Activated naive CD8-positive, alpha-beta T cell treated with anti-CD3 and anti-CD28 coated beads for 36 hours (primary cell): ENCODE measurements around the gene MACROD2. TPM values are rescaled to one million over a fixed set of nuclear protein-coding genes. Genes with fewer than 3 reads are reported as not detected.
"Not testable (repeated sequence)": the region's sequence is repeated elsewhere in the genome, so short reads cannot be mapped to it uniquely, and the experiment has no call there.

Experiments used
- DNase-seq: peaks from one replicate; pipeline ENCODE4 v3.0.0; 2021
- H3K27ac Mint-ChIP-seq: one replicate; pipeline ENCODE4 v1.8.0; 2022; ENCODE audit warnings: mild to moderate bottlenecking, moderate library complexity, mixed read lengths
- H3K27me3 Mint-ChIP-seq: one replicate; pipeline ENCODE4 v1.8.0; 2022; ENCODE audit warnings: mild to moderate bottlenecking, mixed read lengths
- H3K36me3 Mint-ChIP-seq: one replicate; pipeline ENCODE4 v1.8.0; 2021; ENCODE audit warnings: mild to moderate bottlenecking, mixed read lengths
- H3K4me1 Mint-ChIP-seq: one replicate; pipeline ENCODE4 v1.8.0; 2021; ENCODE audit warnings: mixed read lengths
- H3K4me3 Mint-ChIP-seq: one replicate; pipeline ENCODE4 v1.8.0; 2022; ENCODE audit warnings: mild to moderate bottlenecking, moderate library complexity, mixed read lengths
- H3K9me3 Mint-ChIP-seq: one replicate; pipeline ENCODE4 v1.8.0; 2022; ENCODE audit warnings: mixed read lengths
- total RNA-seq, 2 experiments: library from RNA; stranded (reverse); gene quantifications; one replicate each; pipeline ENCODE4 v1.2.3, GENCODE V29; 2021

The MACROD2 gene
- total RNA-seq = under 1 TPM; 0.12 to 0.14 TPM

- peak; percentile 67 for DNase-seq
- Mint-ChIP-seq H3K27me3 (peaks cover 48% of the 10 kb centered on the region), H3K4me1 (peaks cover 2% of the 10 kb centered on the region), H3K9me3 (peaks cover 7% of the 10 kb centered on the region), H3K36me3 (no peaks in the 10 kb centered on the region), H3K4me3 (peak within 1 kb of the TSS; percentile 59), H3K27ac (no peak within 1 kb of the TSS)
Observed at GRCh38 chr20:13995086-13995665, at the start of gene MACROD2. TSS of gene MACROD2 (plus strand) at chr20:13995516.

- Mint-ChIP-seq H3K27me3 (peaks cover 3% of the 10 kb centered on the region), H3K27ac (no peak overlapping the region), H3K9me3 (peaks cover 1% of the 10 kb centered on the region), H3K4me3 (no peak overlapping the region), H3K36me3 (no peaks in the 10 kb centered on the region), H3K4me1 (no peaks in the 10 kb centered on the region)
- no peak for DNase-seq
Observed at GRCh38 chr20:13947719-13948118, 47.6 kb upstream of the MACROD2 start.

DNA sequence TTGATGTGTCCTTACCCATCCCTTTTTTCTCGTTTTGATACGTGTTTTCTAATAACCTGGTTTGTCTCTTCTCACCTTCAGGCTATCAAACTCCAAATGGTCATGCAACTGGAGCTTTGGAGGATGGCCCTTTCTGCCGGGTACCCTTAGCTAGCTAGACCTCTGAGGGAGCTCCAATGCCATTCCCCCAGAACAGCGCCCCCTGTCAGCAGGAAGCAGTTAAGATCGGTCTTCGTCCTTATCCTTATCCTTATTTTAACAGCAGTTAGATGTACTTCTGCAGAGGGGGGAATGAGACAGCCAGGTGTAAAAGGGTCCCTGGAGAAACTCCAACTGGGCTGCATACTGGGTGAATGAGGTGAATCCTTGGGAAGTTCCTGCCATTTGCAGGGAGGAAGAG is 42.1 kb upstream of the MACROD2 start:
- Mint-ChIP-seq H3K9me3 (peaks cover 3% of the 10 kb centered on the region), H3K27ac (no peak overlapping the region), H3K4me1 (no peaks in the 10 kb centered on the region), H3K4me3 (no peak overlapping the region), H3K27me3 (peaks cover 5% of the 10 kb centered on the region), H3K36me3 (no peaks in the 10 kb centered on the region)
- no peak for DNase-seq

DNA sequence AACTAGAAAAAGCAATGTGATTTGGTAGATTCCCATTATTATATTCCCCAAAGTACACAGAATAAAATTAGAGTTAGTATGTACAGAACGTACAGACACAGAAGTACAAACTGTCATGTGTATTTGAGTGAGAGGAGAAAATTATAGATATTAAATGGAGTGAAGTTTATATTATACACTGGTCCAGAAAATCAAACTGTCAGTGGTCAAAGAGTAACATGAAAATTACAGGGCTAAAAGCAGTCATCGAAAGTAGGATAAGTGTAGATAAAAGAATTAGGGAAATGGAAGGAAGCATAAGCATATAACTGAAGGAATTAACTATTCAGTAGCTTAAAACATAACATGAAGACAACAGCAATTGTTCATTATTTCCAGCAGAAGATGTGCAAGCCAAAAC is 35.2 kb upstream of the MACROD2 start:
- no peak for DNase-seq
- H3K4me3 Mint-ChIP-seq = no peak overlapping the region
- H3K27ac Mint-ChIP-seq = no peak overlapping the region
- H3K27me3 Mint-ChIP-seq = no peaks in the 10 kb centered on the region
- no peaks in the 10 kb centered on the region for H3K36me3 Mint-ChIP-seq
- H3K9me3 Mint-ChIP-seq = no peaks in the 10 kb centered on the region
- H3K4me1 Mint-ChIP-seq = no peaks in the 10 kb centered on the region

DNA sequence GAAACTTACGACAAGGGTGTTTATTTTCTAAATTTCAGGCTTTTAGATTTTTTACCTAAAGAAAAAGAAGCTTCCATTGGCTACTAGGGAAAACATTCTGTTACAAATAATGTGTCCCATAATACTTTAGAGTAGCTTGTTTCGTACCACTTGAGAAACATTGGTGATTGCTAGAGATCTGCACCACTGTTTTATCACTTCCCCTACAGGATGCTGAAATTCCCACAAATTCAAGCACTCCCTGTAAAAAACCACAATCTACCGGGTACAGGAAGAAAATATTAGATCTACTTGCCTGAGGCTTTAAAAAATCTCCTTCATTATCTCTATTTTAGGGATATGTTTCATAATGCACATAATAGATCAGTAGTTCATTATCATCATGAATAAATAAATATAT is 34.8 kb upstream of the MACROD2 start:
- H3K4me3 Mint-ChIP-seq = no peak overlapping the region
- H3K4me1 Mint-ChIP-seq = no peaks in the 10 kb centered on the region
- H3K27ac Mint-ChIP-seq = no peak overlapping the region
- H3K27me3 Mint-ChIP-seq = no peaks in the 10 kb centered on the region
- DNase-seq = no peak
- H3K9me3 Mint-ChIP-seq = no peaks in the 10 kb centered on the region
- H3K36me3 Mint-ChIP-seq = no peaks in the 10 kb centered on the region

DNA sequence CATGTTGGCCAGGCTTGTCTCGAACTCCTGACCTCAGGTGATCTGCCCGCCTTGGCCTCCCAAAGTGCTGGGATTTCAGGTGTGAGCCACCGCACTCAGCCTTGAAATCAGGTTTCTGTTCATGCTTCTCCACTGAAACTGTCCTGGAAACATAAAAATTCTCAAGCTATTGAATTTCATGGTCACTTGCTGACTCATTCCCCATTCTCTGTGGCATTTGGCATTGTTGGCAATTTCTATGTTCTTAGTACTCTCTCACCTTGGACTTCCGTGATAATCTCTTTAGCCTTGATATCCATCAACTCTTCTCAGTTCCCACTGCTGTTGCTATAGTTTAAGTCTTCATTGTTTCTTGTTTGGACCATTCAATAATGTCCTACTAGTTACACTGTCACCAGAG is 11.1 kb upstream of the MACROD2 start:
- DNase-seq = no peak
- Mint-ChIP-seq H3K27me3 (peaks cover 2% of the 10 kb centered on the region), H3K9me3 (peaks cover 5% of the 10 kb centered on the region), H3K36me3 (no peaks in the 10 kb centered on the region), H3K27ac (no peak overlapping the region), H3K4me1 (no peaks in the 10 kb centered on the region), H3K4me3 (no peak overlapping the region)

DNA sequence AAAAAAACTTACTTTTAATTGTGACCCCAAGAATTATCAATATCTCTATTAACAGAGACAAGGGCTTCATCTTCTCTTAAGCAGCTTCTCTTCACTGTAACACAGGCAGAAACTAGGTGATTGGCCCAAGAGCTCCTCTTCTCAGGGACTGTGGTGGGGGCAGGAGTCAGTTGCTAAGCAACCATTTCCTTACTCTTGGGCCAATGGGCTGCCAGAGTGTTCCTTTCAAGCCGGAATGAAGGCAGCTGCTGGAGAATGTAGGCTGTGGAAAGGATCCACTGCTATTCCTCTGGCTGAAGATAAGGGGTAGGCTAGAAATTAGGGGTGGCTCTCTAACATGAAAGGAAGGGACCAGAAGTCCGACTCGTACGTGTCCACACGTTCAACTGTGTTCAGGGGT is 4.9 kb upstream of the MACROD2 start, which contains the start of gene SEL1L2:
SEL1L2 (minus strand) TSS at position 150 of the 400 bp plus-strand sequence; CDS start at position 70, 80 bp downstream.
- peaks cover 25% of the 10 kb centered on the region for H3K27me3 Mint-ChIP-seq
- peaks cover 10% of the 10 kb centered on the region for H3K9me3 Mint-ChIP-seq
- no peaks in the 10 kb centered on the region for H3K36me3 Mint-ChIP-seq
- H3K4me3 Mint-ChIP-seq = no peak within 1 kb of the TSS
- no peak within 1 kb of the TSS for H3K27ac Mint-ChIP-seq
- no peak for DNase-seq
- no peaks in the 10 kb centered on the region for H3K4me1 Mint-ChIP-seq

- H3K27me3 Mint-ChIP-seq = peaks cover 30% of the 10 kb centered on the region
- no peak overlapping the region for H3K27ac Mint-ChIP-seq
- peaks cover 2% of the 10 kb centered on the region for H3K4me1 Mint-ChIP-seq
- no peak for DNase-seq
- H3K9me3 Mint-ChIP-seq = peaks cover 9% of the 10 kb centered on the region
- H3K4me3 Mint-ChIP-seq = no peak overlapping the region
- H3K36me3 Mint-ChIP-seq = no peaks in the 10 kb centered on the region
Observed at GRCh38 chr20:13991311-13991710, 4.0 kb upstream of the MACROD2 start.

DNA sequence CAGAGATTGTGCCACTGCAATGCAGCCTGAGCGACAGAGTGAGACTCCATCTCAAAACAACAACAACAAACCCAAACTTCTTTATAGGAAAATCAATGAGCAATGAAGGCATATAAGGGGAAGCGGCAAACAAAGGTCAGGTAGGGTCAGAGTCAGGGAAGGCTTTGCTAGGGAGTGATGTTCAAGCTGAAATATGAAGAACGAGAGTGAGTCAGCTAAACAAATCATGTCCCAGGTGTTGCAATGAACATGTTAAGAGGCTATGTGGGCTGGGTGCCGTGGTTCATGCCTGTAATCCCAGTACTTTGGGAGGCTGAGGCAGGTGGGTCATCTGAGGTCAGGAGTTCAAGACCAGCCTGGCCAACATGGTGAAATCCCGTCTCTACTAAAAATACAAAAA is 3.4 kb upstream of the MACROD2 start:
- not testable (repeated sequence) for H3K27ac Mint-ChIP-seq, H3K36me3 Mint-ChIP-seq, H3K4me1 Mint-ChIP-seq, DNase-seq, H3K4me3 Mint-ChIP-seq, H3K9me3 Mint-ChIP-seq
- H3K27me3 Mint-ChIP-seq = peaks cover 36% of the 10 kb centered on the region

DNA sequence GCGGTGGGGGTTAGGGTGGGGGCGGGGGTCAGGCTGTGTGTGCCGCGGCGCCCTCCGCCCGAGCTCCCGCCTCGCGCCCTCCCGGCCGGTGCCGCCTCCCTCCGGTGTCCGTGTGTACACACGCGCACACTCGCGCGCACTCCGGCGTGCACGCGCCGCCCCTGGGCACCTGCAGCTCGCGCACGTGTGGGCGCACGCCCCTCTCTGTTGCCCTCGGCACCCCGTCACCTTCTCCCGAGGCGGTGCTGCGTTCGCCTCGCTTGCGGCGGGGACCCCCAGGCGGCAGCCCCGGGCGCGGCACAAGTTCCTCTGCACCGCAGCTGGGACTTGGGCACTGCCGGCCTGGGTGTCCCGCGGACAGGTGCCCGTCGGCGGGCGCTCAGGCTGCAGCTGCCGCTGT is 525 bp downstream of the MACROD2 start:
- peak; percentile 7 for DNase-seq
- H3K4me1 Mint-ChIP-seq = peaks cover 2% of the 10 kb centered on the region
- H3K36me3 Mint-ChIP-seq = no peaks in the 10 kb centered on the region
- no peak overlapping the region for H3K27ac Mint-ChIP-seq
- H3K4me3 Mint-ChIP-seq = no peak overlapping the region
- peaks cover 49% of the 10 kb centered on the region for H3K27me3 Mint-ChIP-seq
- H3K9me3 Mint-ChIP-seq = peaks cover 7% of the 10 kb centered on the region

- DNase-seq = no peak
- Mint-ChIP-seq H3K36me3 (no peaks in the 10 kb centered on the region), H3K27me3 (peaks cover 49% of the 10 kb centered on the region), H3K4me3 (peak overlapping the region; percentile 59), H3K9me3 (peaks cover 7% of the 10 kb centered on the region), H3K27ac (no peak overlapping the region), H3K4me1 (peaks cover 2% of the 10 kb centered on the region)
Observed at GRCh38 chr20:13996265-13996664, 949 bp downstream of the MACROD2 start.

GRCh38 chr20:14000917-14001316 is 5.6 kb downstream of the MACROD2 start:
- DNase-seq = no peak
- Mint-ChIP-seq H3K27me3 (peaks cover 27% of the 10 kb centered on the region), H3K36me3 (no peaks in the 10 kb centered on the region), H3K4me1 (peaks cover 2% of the 10 kb centered on the region), H3K9me3 (no peaks in the 10 kb centered on the region), H3K4me3 (no peak overlapping the region), H3K27ac (no peak overlapping the region)

DNA sequence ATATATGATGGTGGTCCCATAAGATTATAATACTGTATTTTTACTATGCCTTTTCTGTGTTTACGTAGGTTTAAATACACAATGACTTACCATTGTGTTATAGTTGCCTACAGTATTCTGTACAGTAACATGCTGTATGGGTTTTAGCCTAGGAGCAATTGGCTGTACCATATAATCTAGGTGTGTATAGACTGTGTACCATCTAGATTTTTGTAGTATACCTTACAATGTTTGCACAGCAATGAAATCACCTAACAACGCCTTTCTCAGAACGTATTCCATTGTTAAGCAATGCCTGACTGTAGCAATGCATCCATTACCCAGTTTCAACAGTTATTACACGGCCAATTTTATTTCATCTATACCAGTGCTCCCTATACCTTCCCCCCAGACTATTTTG is 10.7 kb downstream of the MACROD2 start:
- no peak for DNase-seq
- no peaks in the 10 kb centered on the region for H3K9me3 Mint-ChIP-seq
- no peaks in the 10 kb centered on the region for H3K4me1 Mint-ChIP-seq
- H3K27ac Mint-ChIP-seq = no peak overlapping the region
- H3K4me3 Mint-ChIP-seq = no peak overlapping the region
- H3K36me3 Mint-ChIP-seq = no peaks in the 10 kb centered on the region
- no peaks in the 10 kb centered on the region for H3K27me3 Mint-ChIP-seq

DNA sequence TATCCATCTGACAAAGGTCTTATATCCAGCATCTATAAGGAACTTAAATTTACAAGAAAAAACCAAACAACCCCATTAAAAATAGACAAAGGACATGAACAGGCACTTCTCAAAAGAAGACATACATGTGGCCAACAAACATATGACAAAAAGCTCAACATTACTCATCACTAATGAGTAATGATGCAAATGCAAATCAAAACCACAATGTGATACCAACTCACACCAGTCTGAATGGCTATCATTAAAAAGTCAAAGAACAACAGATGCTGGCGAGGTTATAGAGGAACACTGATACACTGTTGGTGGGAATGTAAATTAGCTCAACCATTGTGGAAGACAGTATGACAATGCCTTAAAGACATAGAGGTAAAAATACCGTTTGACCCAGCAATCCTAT is 13.9 kb downstream of the MACROD2 start:
- no peak overlapping the region for H3K27ac Mint-ChIP-seq
- no peak overlapping the region for H3K4me3 Mint-ChIP-seq
- no peak for DNase-seq
- H3K4me1 Mint-ChIP-seq = no peaks in the 10 kb centered on the region
- no peaks in the 10 kb centered on the region for H3K36me3 Mint-ChIP-seq
- H3K27me3 Mint-ChIP-seq = no peaks in the 10 kb centered on the region
- peaks cover 3% of the 10 kb centered on the region for H3K9me3 Mint-ChIP-seq

- Mint-ChIP-seq H3K27ac (no peak overlapping the region), H3K9me3 (peaks cover 4% of the 10 kb centered on the region), H3K27me3 (no peaks in the 10 kb centered on the region), H3K36me3 (no peaks in the 10 kb centered on the region), H3K4me3 (no peak overlapping the region), H3K4me1 (no peaks in the 10 kb centered on the region)
- no peak for DNase-seq
Observed at GRCh38 chr20:14012671-14013070, 17.4 kb downstream of the MACROD2 start.

DNA sequence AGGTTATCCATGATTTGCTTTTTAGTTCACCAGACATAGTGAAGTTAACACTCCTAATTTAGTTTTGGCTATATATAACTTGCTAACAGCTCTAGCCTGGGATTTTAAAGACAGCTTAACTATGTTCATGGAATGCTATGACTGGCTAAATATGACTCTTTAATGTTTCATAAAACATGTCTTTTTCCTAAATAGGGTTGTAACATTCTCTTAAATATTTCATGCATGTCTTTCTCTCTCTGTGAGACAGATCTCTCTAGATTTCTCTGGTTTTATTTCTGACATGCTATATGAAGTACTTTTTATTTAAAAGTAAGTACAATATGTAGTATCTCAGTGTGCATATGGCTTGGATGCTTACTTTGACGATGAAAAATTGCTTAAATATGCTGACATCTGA is 35.7 kb downstream of the MACROD2 start:
- H3K27ac Mint-ChIP-seq = no peak overlapping the region
- no peaks in the 10 kb centered on the region for H3K9me3 Mint-ChIP-seq
- no peak for DNase-seq
- no peaks in the 10 kb centered on the region for H3K27me3 Mint-ChIP-seq
- no peak overlapping the region for H3K4me3 Mint-ChIP-seq
- H3K4me1 Mint-ChIP-seq = no peaks in the 10 kb centered on the region
- no peaks in the 10 kb centered on the region for H3K36me3 Mint-ChIP-seq
